Urinary bladder (tissue), 4 donors: ENCODE data around the gene AMDHD2. TPM values are rescaled to one million over a fixed set of nuclear protein-coding genes. Genes with fewer than 3 reads are reported as not detected.

ENCODE experiments used
- DNase-seq: peaks from one replicate; pipeline ENCODE4 v3.0.0-alpha.2; 2015; ENCODE audit errors: extremely low spot score
- H3K27ac ChIP-seq: one replicate; pipeline ENCODE4 v1.5.1; 2013; ENCODE audit warnings: low read depth, mild to moderate bottlenecking, moderate library complexity
- H3K36me3 ChIP-seq: one replicate; pipeline ENCODE4 v1.6.1; 2013; ENCODE audit warnings: mild to moderate bottlenecking, moderate library complexity; ENCODE audit not compliant: insufficient read depth
- H3K4me1 ChIP-seq: one replicate; pipeline ENCODE4 v1.6.1; 2013; ENCODE audit warnings: mild to moderate bottlenecking, moderate library complexity; ENCODE audit not compliant: insufficient read depth
- H3K4me3 ChIP-seq: one replicate; pipeline ENCODE4 v1.5.1; 2013; ENCODE audit warnings: low read depth, low read length
- WGBS: extraction: QIAGEN DNeasy Blood & Tissue Kit; methylation state at CpG from one replicate; pipeline ENCODE4 v1.1.7; 2013; 5-methylcytosine and 5-hydroxymethylcytosine counted together
- polyA plus RNA-seq: library from polyadenylated mRNA; stranded (reverse); fragments of 200-250 nt; gene quantifications from one replicate; pipeline ENCODE4 v1.2.3, GENCODE V29; 2013
- total RNA-seq: library from RNA; depleted of rRNA; stranded (reverse); fragments of >200 nt; gene quantifications from one replicate; pipeline ENCODE4 v1.2.3, GENCODE V29; 2014
- donor health status: healthy with polysubstance abuse.
- donor health status: healthy.

AMDHD2 gene
- total RNA-seq: 16.4 TPM
- 40.2 TPM for polyA plus RNA-seq

GRCh38 chr16:2520097-2520783, at the start of gene AMDHD2:
TSS of gene AMDHD2 (plus strand) at chr16:2520371. CDS start at chr16:2520459, 88 bp downstream.
- no peaks in the 10 kb centered on the region for H3K36me3 ChIP-seq
- H3K27ac ChIP-seq: peak within 1 kb of the TSS; percentile 73
- H3K4me1 ChIP-seq: no peaks in the 10 kb centered on the region
- under 1% methylated on average over 83 of the region's 83 CpGs for WGBS
- H3K4me3 ChIP-seq: peak within 1 kb of the TSS; percentile 60
- DNase-seq: no peak

- WGBS: 32% methylated on average over 9 of the region's 9 CpGs
- DNase-seq: no peak
- no peaks in the 10 kb centered on the region for H3K36me3 ChIP-seq
- H3K27ac ChIP-seq: no peak overlapping the region
- peaks cover 2% of the 10 kb centered on the region for H3K4me1 ChIP-seq
- no peak overlapping the region for H3K4me3 ChIP-seq
These were observed 49.6 kb upstream of the AMDHD2 start for GRCh38 chr16:2470603-2471015.

- under 1% methylated on average over 59 of the region's 59 CpGs for WGBS
- peak; percentile 46 for DNase-seq
- H3K4me3 ChIP-seq: peak within 1 kb of the TSS; percentile 10
- no peak within 1 kb of the TSS for H3K27ac ChIP-seq
- H3K4me1 ChIP-seq: peaks cover 2% of the 10 kb centered on the region
- H3K36me3 ChIP-seq: no peaks in the 10 kb centered on the region
These were observed 49.0 kb upstream of the AMDHD2 start, which contains the start of gene NTN3 for GRCh38 chr16:2471016-2471652. TSS of gene NTN3 (plus strand) at chr16:2471297. CDS start at chr16:2471702, 405 bp downstream.

- DNase-seq: no peak
- H3K4me1 ChIP-seq: peaks cover 2% of the 10 kb centered on the region
- peak overlapping the region; percentile 10 for H3K4me3 ChIP-seq
- no peak overlapping the region for H3K27ac ChIP-seq
- 38% methylated on average over 61 of the region's 61 CpGs for WGBS
- H3K36me3 ChIP-seq: no peaks in the 10 kb centered on the region
These were observed 48.3 kb upstream of the AMDHD2 start for GRCh38 chr16:2471653-2472487.

GRCh38 chr16:2472488-2472864, 47.7 kb upstream of the AMDHD2 start:
- H3K27ac ChIP-seq: no peak overlapping the region
- WGBS: 96% methylated on average over 27 of the region's 27 CpGs
- no peak for DNase-seq
- H3K4me1 ChIP-seq: peaks cover 2% of the 10 kb centered on the region
- H3K4me3 ChIP-seq: no peak overlapping the region
- no peaks in the 10 kb centered on the region for H3K36me3 ChIP-seq

- Histone ChIP-seq H3K27ac (no peak overlapping the region), H3K4me1 (peaks cover 2% of the 10 kb centered on the region), H3K4me3 (no peak overlapping the region), H3K36me3 (no peaks in the 10 kb centered on the region)
- 93% methylated on average over 14 of the region's 14 CpGs for WGBS
- DNase-seq: no peak
These were observed 47.2 kb upstream of the AMDHD2 start for GRCh38 chr16:2472885-2473445.

- WGBS: 6% methylated on average over 49 of the region's 49 CpGs
- DNase-seq: no peak
- H3K4me3 ChIP-seq: peak overlapping the region; percentile 83
- no peak overlapping the region for H3K27ac ChIP-seq
- H3K4me1 ChIP-seq: no peaks in the 10 kb centered on the region
- H3K36me3 ChIP-seq: no peaks in the 10 kb centered on the region
These were observed 46.7 kb upstream of the AMDHD2 start for GRCh38 chr16:2473446-2473926.

- no peak for DNase-seq
- H3K4me1 ChIP-seq: no peaks in the 10 kb centered on the region
- H3K27ac ChIP-seq: no peak overlapping the region
- peak overlapping the region; percentile 83 for H3K4me3 ChIP-seq
- no peaks in the 10 kb centered on the region for H3K36me3 ChIP-seq
- WGBS: under 1% methylated on average over 100 of the region's 100 CpGs
These were observed 45.9 kb upstream of the AMDHD2 start for GRCh38 chr16:2473999-2474876.

GRCh38 chr16:2474877-2475412, 45.2 kb upstream of the AMDHD2 start, which contains the start of gene TBC1D24:
TSS of gene TBC1D24 (plus strand) at chr16:2475127. CDS start at chr16:2496149, 21,022 bp downstream.
- H3K4me1 ChIP-seq: no peaks in the 10 kb centered on the region
- H3K36me3 ChIP-seq: no peaks in the 10 kb centered on the region
- WGBS: under 1% methylated on average over 77 of the region's 77 CpGs
- H3K27ac ChIP-seq: no peak within 1 kb of the TSS
- H3K4me3 ChIP-seq: peak within 1 kb of the TSS; percentile 83
- DNase-seq: no peak

GRCh38 chr16:2475413-2476344, 44.5 kb upstream of the AMDHD2 start:
- no peaks in the 10 kb centered on the region for H3K4me1 ChIP-seq
- DNase-seq: no peak
- no peak overlapping the region for H3K27ac ChIP-seq
- no peaks in the 10 kb centered on the region for H3K36me3 ChIP-seq
- 12% methylated on average over 55 of the region's 55 CpGs for WGBS
- H3K4me3 ChIP-seq: peak overlapping the region; percentile 83

GRCh38 chr16:2476345-2476720, 43.8 kb upstream of the AMDHD2 start:
- H3K27ac ChIP-seq: no peak overlapping the region
- 91% methylated on average over 9 of the region's 9 CpGs for WGBS
- H3K4me3 ChIP-seq: no peak overlapping the region
- no peaks in the 10 kb centered on the region for H3K4me1 ChIP-seq
- no peak for DNase-seq
- H3K36me3 ChIP-seq: no peaks in the 10 kb centered on the region
